ENCODE results near the gene CERS6.

The CERS6 gene

DNA sequence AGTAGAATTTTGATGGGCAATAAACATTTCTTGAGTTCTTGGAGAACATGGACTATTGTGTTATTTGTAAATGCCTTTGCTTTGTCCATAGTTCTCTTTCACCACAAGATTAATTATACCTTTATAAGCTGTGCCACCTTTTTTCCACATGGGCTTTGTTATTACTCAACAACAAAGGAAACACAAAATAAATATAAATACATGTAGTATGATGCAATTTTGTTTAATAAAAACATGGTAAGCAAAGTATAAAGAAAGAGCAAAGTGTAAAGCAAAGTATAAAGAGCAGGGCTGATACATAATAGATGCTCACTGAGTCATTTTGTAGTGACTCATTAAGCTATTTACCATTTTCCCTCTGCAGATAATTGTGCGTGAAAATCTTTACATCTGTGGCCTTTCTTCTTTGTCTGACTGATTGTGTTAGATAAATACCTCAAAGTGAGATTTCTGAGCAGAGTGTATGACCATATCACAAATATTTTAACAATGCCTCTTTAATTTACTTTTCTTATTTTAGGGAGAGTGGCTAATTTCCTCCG is 80.9 kb downstream of the CERS6 start:
- DNase-seq: no peak

DNA sequence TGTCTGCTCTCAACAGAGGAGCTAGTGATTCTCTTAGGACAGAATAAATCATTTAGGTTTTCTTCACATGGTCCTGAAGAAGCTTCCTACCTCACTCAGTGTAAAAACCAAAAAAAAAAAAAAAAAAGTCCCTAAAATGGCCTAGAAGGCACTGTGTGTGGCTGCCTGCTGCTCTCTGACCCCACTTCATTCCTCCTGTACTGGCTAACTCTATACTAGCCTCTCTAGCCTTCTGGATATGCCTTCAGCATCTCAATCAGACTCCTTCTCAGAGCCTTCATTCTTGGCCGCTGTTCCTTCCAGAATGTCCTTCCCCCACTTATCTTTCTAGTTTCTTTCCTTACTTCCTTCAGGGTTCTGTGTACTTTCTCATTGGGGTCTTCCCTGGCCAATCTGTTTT is 82.1 kb downstream of the CERS6 start:
- DNase-seq: no peak

DNA sequence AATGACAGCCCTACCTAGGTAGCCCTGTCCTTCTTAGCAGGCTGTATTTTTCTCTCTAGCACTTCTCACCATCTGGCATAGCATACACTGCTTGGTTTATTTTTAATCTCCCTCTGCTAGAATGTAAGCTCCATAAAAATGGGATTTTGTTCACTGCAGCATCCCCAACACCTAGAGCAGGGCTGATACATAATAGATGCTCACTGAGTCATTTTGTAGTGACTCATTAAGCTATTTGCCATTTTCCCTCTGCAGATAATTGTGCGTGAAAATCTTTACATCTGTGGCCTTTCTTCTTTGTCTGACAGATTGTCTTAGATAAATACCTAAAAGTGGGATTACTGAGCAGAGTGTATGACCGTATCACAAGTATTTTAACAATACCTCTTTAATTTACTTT is 82.5 kb downstream of the CERS6 start:
- DNase-seq: no peak

DNA sequence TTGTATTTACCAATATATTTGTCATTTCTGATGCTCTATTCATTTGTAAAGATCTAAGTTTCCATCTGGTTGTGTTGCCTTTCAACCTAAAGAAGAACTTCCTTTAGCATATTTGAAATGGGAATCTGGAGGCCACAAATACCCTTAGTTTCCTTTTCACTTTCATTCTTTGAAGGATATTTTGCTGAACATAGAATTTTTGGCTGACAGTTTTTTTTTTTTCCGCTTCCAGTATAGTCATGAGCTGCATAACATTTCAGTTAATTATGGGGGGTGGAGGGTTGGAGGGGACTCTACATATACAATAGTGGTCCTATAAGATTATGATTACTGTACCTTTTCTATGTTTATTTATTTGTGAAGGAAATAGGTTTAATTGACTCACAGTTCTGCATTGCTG is 83.9 kb downstream of the CERS6 start:
- DNase-seq: no peak

DNA sequence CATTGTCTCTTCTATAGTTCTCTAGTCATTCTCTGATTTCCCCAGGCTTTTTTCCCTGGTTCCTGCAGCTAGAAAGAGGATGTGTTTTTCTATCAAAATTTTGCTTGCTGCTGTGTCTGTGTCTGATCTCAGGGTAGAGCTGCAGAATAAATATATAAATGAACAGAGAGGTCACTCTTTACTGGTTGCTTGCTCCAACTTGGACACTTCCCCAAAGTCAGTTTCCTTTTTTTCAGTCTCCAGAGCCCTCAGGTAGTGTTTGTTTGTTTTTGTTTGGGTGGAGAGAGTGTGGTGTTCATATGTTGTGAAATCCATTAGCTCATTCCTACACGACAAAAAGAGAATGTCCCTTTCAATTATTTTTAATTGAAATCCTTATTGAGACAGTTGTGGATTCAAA is 85.8 kb downstream of the CERS6 start:
- no peak for DNase-seq

DNA sequence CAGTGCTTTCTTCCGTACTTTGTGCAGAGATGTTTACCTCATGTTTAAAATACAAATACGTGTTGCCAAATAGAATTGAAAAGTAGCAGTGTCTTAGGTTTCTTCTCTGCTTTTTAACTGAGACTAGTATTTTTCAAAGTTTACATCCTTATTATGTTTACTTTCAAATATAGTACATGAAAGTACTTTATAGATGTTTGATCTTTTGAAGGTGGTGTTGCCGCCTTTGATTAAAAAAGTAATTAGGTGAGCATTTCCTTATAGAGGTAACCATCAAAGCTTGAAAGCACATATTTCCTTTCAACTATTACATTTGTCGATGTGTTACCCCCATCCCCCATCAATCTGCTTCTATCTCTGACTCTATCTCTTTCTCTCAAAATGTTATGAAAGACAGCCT is 87.0 kb downstream of the CERS6 start:
- no peak for DNase-seq

DNA sequence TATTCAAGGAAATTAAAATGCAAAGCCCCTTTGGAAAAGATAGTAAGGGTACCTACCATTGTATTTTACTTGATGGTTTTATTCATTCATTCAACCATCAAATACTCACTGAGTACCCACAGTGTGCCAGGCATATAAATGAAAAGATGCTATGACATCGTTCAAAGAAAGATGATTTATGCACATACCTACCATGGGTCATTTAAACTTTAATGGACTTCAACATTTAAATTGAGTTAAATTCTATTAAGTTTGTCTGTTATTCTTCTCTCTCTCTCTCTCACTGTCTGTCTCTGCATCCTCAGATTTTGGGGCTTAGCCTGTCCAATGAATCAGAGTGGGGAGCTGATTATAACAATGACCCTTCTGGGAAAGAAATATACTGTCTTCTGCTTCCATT is 87.9 kb downstream of the CERS6 start:
- DNase-seq: no peak

DNA sequence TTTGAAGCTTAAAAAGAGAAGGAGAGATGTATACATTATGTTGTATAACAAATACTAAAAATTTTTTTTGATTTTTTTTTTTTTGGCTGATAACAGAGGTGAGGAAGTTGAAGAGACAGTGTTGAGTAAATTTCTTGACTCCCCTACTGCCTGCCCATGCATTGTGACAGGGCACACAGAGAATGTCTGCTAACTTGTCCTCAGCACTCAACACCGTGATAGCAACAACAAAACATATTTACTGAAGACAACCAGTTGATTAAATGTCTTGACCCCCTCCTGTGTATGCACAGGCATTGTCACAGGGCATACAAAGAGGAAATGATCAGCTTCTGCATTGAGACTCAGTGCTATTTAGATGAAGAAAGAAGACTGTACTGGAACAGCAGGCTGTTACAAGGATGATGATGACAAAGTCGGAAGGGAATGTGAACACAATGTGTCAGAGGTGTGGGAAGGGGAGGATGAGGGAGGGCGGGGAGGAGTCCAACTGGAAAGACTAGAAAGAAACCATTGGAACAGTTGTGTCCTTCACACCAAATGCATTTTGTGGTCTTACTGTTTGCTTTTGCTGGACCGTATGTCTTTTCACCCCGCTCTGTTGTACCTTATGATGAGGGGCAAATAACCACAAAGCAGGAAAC is 89.5 kb downstream of the CERS6 start:
- DNase-seq: no peak

DNA sequence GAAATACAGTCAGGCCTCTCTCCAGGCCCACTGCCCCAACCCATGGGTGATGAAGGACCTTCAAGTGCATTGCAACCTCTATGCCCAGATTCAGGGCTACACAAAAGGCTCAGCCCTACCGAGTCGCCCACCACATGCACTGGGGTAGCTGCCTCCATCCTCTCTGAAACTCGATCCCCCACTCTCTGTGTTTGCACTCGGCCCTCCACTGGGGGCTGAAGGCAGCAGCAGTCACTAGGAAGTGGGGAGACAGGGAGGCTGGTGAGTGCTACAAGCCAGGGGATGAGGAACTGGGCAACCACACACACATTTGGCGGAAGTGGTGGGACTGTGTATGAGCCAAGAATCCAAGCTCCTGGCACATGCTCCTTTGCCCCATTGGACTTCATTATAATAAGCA is 94.6 kb downstream of the CERS6 start:
- no peak for DNase-seq

DNA sequence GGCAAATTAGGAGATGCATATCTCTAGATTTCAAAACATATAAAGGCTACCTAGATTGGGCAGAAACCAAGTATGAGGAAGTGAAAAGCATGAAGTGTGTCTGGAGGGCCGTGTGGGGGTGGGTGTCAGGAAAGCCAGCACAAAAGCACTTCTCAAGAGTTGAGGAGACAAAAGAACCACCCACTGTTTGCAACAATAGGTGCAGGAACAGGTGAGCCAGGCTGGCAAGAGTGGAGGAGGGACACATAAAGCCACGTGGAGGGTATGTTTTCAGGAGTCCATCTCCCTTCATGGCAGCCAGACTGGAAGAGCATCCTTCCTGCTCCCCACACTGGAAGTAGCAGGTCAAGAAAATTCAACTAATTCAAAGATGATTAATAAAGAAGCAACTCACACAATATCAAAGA is 96.4 kb downstream of the CERS6 start:
- DNase-seq: no peak

DNA sequence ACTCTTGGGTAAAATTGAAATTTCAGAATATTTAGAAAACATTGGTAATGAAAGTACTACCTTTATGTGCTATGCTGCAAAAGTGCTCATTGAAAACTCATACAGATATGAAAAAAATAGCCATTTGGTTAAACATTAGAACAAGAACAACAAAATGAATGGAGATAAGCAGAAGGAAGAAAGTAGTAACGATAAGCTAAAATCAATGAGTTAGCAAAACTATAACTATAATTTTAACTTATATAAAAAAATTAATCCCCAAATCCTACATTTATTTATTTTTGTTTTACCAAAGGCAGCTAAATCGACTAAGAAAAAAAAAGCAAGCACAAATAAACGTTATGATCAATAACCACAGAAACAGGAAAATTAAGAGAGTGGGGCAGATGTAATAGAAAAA is 99.2 kb downstream of the CERS6 start:
- no peak for DNase-seq

DNA sequence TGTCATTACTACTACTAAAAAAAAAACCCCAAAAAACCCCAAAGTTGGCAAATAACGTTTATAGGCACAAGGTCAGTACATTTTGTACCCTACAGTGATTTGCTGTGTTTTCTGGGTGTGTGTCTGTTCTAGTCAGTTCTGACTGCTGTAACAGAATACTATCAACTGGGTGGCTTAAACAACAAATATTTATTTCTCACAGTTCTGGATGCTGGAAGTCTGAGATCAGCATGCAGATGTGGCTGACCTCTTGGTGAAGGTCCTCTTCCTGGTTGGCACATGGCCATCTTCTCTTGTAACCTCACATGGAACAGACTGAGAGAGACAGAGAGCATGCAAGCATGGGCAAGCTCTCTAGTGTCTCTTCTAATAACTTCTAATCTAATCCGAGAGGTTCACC is 103.1 kb downstream of the CERS6 start:
- no peak for DNase-seq

DNA sequence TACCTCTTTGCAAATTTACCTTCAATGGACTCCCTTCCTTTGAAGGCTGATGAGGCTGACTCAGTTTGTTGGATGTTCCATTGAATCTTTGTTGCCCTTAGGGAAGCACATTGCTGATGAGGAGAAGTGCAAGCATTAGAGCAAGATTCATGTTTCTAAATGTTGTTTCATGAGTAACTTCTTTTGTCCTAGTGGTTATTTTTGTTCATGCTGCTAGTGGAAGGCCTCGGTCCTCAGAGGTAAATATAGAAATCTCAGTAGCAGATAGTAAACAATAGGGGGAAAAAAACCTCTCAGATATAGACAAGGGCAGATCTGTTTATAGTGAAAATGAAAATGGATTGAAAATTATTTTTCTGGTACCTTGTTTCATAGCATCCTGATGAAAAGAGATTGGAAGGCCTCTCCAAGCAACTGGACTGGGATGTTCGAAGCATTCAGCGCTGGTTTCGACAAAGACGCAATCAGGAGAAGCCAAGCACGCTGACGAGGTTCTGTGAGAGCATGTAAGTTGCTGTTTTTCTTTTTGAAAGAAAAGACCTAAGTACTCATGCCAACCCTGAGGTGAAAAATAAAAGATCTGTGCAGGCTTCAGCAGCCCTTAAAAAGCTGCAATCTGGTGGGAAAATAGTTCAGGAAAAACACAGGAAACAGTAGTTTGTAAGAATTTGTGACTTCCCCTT is 104.9 kb downstream of the CERS6 start:
- no peak for DNase-seq

DNA sequence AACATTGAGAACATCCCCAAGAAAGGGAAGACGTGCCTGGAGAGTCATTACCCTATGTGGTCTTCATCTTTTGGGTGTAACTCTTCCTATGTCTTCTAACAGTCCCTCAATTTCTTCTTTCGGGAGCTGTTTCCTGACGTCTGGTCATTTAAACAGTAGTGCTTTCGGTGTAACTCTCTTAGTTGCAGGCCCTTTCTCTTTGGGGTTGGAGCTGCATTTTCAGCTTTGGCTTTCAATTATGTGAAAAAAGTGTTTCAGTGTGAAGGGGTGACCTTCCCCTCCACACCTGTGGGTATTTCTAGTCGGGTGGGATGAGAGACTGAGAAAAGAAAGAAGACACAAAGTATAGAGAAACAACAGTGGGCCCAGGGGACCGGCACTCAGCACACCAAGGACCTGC is 105.9 kb downstream of the CERS6 start:
- DNase-seq: no peak

DNA sequence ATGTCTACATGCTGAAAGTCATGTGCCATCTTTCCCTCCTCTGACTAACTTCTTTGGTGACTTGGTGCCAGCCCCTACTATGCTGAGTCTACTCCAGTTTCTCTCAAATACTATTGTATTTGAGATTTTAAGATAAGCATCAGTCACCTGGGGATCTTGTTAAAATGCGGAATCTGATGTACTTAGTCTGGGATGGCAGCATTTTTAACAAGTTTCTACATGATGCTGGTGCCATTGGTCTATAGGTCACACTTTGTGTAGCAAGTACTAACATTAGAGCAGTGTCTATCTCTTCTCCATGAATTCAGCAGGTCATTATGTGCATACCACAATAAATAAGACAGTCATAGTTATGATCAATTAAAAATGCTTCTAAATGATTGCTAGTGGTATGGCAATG is 106.9 kb downstream of the CERS6 start:
- DNase-seq: no peak

DNA sequence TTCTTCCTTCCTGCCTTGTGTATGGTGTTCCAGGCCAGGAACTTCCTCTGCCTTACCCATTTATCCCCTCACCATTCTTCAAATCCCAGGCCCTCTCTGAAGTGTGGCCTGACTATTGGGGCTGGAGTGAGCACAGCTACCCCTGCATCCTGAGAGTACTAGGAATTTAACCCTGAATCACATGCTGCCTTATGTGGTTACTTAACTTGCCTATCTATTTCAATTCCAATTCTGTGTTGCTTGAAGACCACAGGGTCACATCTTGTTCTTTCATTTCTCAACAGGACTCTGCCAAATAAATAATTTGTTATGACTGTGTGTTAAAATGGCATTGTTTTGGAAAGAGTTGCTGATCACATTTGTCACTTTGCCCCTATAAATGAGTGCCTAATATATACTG is 108.6 kb downstream of the CERS6 start:
- no peak for DNase-seq

DNA sequence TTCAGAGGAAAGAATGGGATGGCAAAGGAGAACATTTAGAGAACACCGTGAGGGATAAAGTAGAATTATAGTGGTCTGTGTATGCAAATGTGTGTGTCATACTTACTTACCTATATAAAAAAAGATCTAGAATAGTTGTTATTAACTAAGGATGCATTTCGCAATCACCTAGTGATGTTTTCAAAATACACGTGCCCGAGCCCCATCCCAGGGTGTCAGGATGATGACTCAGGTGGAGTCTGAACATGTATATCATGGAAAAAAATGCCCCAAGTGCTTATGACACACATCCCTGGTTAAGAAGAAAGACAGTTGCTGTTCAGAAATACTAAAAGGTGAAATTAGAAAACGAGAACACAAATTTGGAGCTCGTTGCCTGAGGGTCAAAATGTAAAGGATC is 109.0 kb downstream of the CERS6 start:
- no peak for DNase-seq

DNA sequence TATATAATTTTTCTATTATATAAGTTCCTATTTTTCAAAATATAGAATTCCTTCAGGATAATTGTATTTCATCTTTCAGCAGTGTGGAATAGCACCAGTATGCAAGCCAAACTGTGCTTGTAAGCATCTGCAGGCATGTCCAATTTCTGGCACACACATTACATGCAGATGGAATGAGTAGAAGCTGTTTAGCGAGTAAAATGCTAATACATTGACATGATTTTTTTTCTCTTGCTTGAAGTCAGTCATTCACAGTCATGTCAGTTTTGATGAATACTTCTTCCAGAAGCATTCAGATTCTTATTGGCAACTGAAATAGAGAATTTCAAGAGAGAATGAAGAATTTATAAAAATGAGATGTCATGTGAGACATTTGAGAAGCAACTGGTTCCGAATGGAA is 109.4 kb downstream of the CERS6 start:
- no peak for DNase-seq

DNA sequence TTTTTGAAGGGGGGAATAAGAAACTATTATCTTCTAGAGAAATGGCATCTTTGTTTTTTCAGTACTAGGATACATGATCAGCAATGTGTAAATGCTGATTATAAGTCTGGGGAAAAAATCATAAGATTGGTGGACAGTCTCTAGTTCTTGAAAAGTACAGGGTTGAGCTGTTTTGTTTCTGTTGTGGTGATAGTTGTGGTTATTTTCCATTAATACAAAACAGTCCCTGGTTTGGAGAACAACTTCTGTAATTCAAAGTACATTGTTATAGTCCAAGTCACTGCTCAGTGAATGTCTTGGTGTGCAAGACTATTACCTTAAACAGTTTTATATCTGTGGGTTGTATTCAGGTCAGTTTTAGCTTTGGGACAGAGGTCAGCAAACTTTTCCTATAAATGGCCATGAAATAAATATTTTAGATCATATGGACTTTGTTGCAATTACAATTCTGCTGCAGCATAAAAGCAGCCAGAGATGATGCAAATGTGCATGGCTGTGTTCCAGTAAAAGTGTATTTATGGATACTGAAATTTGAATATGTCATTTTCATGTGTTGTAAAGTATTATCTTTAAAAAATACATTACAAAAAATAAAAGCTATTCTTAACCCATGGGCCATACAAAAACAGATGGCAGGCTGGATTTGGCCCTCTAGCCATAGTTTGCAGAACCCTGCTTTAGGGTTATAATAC is 111.0 kb downstream of the CERS6 start:
- DNase-seq: no peak

DNA sequence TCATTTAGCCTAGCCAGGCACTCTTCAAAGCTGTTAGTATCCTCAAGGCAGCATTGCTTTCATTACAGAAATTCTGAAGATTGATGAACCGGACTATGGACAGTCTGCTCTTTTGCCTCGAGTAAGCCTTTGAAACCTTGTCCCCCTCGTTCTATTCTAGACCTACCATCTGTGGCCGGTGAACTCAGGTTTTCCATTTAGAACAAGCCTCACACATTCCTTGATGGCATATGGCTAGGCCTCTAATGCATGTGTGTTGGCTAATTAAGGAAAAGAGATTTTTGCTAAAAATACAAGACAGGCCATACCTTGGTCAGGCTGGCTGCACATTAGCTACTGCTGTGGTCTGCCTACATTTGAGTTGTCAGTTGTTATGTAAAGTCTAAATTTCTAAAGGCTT is 111.8 kb downstream of the CERS6 start:
- DNase-seq: no peak

DNA sequence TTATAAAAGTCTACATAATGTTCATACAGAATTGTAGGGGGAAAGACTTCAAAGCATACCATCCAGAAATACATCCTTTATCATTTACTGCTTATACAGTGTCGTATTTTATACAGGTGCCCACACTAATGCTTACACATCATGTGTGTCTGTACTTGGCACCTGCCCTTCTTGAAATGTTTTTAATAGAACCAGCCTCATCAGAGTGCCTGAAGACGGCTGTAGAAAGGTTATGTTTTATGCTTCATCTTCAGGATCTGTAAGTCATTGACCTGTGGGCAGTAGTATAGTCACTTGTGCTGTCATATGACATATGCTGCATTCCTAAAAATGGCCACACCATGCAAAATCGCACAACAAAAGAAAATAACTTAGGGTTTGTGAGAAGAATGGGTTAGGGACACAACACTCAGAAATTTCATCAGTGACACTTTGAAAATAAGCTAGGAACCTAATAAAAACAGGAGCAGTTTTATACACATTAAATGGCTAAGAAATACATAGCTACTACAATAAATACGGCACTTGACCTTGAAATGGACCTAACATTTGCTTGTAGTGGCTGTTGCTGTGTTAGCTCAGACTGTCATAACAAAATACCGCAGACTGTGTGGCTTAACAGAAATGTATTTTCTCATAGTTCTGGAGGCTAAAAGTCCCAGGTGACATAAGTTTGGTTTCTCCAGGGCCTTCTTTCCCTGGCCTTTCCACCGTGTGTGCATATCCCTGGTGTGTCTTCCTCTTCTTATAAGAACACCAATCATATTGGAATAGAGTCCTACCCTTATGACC is 112.6 kb downstream of the CERS6 start:
- DNase-seq: no peak

DNA sequence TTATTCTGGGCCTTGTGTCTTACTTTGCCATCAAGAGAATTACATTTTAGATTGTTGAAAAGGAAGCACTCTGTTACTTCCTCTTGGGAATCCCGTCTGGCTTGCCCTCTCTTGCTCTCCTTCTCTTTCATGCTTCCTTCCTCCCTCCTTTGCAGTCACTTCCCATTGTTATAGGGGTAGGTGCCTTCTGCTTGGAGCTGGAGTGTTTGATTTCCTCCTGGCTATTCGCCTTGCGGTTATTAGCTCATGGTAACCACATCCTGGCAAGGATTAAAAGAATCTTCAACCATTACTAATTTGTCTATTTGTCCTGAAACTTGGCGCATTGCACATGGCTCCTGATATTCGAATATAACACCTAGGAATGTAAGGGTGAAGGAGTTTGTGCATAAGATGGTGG is 115.0 kb downstream of the CERS6 start:
- DNase-seq: no peak

DNA sequence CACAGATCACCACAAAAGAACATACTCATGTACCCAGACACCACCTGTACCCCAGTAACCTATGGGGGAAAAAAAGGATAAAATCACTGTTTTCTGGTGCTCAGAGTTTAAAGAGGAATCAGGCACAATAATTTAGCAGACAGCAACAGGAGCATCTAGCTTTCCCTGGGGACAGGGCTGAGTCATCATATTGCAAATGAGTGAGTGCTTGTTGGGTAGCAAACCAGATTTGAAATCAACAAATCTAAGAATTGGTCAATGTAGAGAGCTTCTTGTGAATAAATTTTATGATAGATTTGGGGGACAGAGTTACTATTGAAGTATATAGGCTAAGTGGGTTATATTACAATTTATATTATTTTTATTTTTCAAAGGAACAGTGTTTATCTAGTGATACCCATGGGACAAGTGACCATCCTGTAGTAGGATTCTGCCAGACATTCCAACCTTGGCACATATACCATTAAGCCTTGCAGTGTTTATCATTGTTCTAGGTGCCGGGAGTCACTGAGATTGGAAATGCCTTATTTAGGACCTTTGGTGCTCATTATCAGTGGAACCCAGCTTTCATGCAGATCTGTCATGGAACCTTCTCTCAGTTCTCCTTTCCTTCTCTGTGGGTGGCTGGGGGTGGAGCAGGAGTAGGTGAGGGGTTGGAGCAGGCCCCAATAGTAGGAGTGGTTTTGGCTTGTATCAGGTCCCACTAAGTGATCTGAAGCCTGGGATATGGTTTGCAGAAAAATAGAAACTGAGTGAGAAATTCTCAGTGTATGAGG is 117.2 kb downstream of the CERS6 start:
- no peak for DNase-seq
